A673 (cell line): Measurements from ENCODE around the gene DNAJC10.

ENCODE experiments used
- EZH2 ChIP-seq: fragments of 200-600 bp; sonication (generic); IDR thresholded peaks from 2 replicates; pipeline ENCODE4 v1.6.1; 2017; ENCODE audit warnings: borderline replicate concordance, low read depth, mild to moderate bottlenecking, mixed read lengths, antibody characterized with exemption, low read length; ENCODE audit not compliant: poor library complexity, severe bottlenecking
- TF ChIP-seq, protein P1 (sequence below): fragments of 300-800, 200-600 bp; sonication (generic); conservative IDR thresholded peaks from 2 replicates; pipeline ENCODE4 v1.5.1; 2017; ENCODE audit warnings: low read depth, mild to moderate bottlenecking, antibody characterized with exemption, low read length, moderate library complexity, mixed read lengths

DNA sequence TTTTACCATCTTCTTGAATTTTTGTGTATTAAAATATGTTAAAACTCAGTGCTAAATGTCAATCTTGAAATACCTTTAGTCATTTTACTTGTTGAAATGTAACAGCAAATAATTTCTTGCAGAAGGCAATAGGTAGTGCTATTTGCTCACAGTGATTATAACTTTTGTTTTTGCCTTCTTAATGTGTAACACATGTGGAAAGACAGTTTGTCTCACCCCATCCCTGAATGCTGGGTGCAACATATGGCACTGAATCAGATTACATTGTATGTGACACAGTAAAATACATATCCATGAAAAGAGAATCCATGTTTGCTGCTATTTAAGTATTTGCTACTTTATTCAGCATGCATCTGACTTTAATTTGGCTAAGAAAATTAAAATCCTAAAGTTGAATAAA is 115.0 kb downstream of the DNAJC10 start:
- TF ChIP-seq, protein P1, sequence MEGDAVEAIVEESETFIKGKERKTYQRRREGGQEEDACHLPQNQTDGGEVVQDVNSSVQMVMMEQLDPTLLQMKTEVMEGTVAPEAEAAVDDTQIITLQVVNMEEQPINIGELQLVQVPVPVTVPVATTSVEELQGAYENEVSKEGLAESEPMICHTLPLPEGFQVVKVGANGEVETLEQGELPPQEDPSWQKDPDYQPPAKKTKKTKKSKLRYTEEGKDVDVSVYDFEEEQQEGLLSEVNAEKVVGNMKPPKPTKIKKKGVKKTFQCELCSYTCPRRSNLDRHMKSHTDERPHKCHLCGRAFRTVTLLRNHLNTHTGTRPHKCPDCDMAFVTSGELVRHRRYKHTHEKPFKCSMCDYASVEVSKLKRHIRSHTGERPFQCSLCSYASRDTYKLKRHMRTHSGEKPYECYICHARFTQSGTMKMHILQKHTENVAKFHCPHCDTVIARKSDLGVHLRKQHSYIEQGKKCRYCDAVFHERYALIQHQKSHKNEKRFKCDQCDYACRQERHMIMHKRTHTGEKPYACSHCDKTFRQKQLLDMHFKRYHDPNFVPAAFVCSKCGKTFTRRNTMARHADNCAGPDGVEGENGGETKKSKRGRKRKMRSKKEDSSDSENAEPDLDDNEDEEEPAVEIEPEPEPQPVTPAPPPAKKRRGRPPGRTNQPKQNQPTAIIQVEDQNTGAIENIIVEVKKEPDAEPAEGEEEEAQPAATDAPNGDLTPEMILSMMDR = no peak
- no peak for TF ChIP-seq EZH2
